ENCODE data around the gene TTI1.

- TF ChIP-seq POLR2AphosphoS5 (IDR thresholded peaks at IDR 0.05) (no peak), CTCF (IDR thresholded peaks at IDR 0.05) (no peak)
Observed at GRCh38 chr20:37939701-37940560, 93.3 kb downstream of the TTI1 start.
